AG08396 (cell line): ENCODE measurements around the gene PCMTD2.

Experiments used
- DNase-seq: peaks from one replicate; pipeline ENCODE4 v3.0.0; 2012; ENCODE audit warnings: low spot score, mixed read lengths

Gene PCMTD2

DNA sequence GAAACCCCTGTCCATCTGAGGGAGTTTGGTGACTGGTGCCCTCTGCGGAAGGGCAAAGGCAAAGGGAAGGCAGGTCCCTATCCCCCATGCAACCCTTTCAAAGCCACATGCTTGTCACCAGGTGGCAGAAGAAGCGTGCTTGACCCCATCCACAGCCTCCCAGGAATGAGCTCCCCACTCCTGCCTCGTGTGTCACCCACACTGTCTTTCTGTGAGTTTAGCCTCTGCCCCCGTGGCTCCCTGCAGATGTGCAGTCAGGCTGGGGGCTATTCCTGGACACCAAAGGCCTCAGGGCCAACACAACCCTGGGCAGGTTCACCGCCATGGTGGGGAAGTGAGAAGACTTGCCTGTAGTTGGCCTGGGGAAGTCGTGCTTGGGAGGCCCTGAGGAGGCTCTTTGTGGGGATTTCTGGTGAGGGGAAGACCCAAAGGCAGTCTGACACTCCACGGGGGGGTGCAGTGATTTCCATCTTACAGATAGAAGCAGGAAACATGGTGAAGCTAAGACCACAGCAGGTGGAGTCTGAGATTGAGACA lies 16.6 kb upstream of the PCMTD2 start:
- no peak for DNase-seq

DNA sequence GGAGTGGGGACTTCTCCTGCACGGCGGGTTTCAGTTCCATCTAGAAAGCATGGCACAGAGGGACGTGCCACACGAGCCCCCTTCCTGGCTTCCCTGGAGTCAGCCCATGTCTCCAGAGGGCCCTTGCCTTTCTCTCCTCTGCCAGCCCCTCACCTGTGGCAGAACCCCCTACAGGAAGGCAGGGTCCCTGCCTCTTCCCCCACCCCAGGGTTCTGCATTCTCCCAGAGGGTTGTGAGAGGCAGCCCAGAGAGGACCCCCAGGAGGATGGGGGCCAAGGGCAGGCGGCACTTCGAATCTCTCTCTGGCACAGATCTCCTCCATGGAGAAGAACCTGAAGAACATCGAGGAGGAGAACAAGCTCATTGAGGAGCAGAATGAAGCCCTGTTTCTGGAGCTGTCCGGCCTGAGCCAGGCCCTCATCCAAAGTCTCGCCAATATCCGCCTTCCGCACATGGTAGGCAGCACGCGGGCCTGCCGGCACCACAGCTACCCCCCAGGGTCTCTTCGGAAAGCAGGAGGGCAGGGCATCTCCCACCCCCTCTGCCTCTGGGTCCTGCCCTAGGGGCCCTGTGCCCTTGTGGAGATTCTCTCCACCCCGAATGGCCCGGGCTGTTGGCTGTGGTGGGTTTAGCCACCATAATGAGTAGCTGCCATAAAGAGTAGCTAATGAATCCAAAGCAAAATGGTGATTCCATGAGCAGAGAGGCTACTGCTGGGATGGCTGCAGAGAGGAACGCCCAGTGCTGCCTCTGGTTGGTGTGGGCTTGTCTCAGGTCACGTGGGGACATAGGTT lies 15.9 kb upstream of the PCMTD2 start:
- DNase-seq = no peak

DNA sequence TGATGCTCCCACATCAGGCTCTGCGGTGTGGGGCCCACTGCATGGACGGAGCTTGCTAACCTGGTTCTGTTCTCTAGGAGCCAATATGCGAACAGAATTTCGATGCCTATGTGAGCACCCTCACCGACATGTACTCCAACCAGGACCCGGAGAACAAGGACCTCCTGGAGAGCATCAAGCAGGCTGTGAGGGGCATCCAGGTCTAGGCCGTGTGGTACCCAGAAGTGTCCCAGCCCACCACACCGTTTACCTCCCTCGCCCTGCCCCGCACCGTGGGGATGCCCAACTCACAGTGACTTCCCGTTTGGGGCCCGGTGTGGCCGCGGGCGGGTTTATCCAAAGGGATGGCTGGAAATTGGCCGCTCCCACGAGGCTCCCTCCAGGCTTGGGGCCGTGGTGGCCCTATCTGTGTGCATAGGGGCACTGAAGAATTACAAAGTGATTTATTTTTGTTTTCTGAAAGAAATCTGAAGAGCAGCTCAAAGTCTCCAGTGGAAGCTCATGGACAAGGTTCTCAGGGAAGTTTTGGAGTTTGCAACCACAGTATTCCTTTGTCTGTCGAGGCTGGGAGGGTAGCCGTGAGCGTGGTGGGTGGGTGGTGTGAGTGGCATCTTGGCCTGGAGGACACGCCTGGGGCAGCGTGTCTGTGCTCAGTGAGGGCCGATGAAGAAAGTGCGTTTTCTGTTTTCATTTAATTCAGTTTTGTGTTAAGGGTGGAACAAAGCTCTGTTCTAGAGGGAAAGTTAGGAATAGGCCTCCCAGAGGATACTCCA lies 15.1 kb upstream of the PCMTD2 start:
- DNase-seq = no peak

DNA sequence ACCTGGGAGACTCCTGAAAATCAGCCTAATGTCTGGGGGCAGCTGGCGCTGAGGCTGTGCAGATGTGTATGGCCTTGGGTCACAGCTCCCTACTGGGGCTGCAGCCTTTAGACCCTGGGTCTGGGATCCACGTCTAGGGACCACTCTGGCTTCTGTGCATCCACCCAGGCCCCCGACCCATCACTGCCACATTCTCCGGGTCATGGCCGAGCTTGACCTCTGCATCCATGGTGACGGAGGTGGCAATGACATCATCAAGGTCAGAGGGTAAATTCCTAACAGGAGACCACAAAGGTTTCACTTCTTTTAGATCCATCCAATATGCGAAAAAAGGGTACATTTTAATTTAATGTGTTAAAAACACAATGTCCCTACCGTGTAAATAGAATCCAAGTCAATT lies 14.5 kb upstream of the PCMTD2 start:
- DNase-seq = no peak

DNA sequence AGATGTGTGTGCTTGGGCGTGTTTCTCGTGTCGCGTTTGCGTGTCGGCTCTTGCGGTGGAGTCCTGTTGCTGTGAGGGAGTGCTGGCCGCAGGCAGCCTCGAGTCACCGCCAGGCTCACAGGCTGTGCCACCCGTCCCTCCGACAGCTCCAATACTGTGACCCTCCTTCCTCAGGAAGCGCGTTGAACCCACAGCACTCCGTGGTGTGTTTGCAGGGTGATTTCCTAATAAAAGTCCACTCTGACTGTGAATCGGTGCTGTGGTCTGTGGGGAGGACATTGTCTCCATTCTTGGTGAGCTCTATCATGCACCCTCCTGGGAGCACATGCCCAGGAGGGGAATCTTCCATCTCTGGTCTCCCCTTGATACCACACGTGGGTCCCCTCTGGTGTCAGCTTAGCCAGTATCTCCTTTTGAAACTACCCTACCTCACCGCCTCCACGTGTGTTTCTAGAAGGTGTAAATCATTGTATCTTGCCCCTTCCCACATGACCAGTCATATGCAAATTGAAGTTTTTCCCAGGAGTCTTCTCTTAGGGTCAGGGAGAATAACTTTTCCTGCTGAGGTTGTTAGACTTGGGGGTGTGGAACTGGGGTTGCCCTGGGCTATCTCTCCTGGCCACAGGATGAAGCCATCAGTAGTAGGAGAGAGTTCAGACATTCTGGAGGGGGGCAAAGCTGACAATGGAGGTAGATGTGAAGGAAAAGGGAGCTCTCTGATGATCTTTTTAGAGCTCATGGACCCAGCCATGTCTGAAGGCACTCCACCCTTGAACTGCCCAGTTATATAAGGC lies 13.3 kb upstream of the PCMTD2 start:
- no peak for DNase-seq

DNA sequence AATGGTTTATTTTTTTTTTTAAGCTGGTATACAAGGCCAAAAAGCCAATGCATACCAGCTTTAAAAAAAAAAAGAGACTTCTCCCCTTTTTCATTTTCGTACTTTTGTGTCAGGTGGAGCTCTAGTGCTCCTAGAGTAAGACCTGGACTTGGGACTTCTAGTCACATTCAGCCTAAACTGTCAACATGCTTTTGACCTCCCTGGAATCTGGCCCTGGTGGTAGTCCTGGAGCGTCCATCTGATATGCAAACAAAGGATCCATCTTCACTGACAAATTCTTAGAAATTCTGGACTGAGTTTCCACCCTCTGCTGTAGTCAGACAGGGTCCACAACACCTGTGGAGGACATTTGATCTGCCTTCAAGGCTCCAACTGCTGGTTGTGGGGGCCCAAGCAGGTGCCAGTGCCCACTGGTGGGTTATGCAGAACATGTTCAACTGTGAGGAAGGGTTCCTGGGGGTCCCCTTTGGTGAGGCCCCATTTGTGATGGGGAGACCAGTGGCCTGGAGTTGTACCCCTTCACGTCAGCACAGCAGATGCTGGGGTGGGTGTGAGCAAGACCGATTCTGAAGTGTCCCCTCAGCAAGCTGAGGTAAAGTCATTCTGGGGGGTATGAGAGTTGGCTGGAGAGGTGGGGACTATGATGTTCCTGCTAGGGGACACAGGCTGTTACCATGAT lies 12.6 kb upstream of the PCMTD2 start:
- DNase-seq = no peak

DNA sequence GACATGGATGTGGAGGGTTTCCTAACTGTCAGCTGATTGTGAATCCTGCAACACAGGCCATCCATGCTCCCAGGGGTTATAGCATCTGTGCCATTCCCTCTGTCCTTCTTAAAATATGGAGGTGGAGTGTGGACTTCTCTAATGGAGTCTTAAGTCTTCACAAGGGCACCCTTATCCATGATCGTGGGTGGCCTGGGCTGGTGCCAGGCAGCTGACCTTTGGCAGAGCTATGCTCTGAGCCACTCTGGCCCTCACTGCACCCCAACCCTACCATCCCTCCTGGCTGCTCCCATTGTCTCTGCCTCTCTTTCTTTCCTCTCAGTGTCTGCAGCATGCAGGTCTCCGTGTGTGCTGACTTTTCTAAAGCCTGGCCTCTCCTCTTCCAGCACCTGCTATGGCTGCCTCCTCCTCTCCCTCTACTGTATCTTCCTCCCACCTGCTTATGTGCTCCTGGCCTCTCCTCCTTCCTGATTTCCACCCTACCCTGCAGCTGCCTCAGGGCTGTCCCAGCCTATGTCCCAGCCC lies 11.2 kb upstream of the PCMTD2 start:
- no peak for DNase-seq

DNA sequence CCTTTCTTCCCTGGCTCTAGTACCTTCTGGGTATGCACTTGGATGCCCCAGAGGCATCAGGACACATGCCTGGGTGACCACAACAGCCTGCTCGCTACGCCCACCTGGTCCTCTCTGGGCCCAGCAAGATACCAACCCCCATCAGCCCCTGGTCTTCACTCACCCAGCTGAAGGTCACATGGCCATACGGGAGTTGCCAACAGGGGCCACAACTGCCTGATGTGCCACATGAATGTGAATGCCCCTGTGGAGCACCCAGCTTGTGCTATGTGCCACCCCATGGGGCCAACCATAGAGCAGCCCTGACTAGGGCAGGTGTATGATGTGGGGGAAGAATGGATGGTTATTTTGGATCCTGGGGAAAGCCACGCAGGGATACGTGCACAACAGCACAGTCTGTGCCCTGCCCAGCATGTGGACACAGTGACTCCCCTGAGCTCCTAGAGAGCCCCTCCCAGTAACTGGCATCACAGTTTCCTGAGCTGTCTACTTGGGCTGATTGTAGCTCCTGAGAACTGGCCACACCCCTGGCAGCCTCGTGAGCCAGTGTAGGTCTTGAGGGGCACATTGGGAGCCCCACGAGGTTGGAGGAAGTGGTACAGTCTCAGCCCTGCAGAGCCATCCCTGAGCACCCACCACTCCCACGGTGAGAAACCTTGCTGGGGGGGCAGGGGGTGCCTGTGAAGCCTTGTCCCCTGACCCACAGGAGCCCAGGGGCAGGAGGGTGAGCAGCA lies 10.5 kb upstream of the PCMTD2 start:
- DNase-seq = no peak

DNA sequence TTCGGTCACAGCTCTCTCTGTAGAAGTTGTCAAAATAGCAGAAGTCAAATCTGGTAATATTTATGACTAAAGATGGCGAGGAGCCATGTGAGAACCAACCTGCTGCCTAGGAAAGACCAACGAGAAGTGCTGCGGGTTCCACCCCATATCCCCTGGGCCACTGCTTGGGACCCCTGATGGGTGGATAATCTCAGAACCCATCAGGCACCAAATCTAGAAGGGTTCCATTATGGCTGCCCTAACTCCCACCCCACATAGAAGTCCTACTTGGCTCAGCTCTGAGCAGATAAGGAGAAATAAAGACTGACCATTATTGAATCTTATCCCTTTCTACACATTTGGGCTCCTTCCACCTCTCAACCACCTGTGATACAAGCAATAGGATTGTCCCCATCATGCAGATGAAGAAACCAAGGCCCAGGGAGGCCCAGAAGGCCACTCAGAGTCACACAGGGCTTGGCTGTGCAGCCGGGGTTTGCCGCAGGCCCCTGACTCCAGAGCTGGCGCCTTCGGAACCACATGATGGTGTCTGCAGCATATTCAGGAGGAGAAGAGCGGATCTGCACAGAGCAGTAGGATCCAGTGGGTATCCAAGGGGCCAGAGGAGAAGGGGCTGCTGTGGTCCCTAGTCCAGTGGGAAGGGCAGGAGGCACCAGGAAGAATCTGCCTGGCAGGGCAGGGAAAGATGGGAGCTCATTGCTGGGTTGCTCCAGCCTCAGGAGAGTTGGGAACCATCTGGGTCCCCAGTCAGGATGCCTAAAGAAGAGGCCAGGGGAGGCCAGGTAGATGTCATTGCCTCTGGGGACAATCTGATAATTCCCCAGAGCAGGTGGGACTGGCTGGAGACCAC lies 9.6 kb upstream of the PCMTD2 start:
- no peak for DNase-seq

DNA sequence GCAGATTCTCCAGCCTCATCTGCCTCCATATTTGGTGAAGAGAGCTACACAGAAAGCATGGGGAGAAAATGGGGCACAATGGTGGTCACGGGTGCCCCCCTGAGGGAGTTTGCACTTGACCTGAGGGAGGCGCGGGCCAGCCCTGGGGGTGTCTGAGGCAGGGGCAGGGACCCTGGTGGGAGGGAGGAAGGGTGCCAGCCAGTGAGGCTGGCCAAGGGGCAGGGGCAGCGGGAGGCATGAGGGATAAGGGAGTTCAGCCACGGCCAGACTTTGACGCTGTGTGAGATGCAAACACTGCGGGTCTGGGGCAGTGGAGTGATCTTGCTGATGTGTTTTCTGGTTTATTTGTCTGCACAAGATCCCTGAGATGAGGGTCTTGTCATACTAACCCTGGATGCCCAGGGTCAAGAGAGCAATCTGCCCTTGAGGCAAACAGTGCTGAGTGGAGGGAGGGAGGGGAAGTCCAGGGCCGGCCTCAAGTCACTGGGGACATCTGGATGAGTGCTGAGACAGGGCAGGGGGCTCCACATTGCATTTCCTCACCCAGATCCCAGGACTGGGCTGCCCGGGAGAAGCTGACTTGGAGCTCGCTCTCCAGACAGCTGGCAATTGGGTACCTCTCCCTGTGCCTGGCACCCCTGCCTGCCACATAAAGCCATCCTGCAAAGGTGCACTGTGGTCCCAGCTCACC lies 8.8 kb upstream of the PCMTD2 start:
- no peak for DNase-seq

DNA sequence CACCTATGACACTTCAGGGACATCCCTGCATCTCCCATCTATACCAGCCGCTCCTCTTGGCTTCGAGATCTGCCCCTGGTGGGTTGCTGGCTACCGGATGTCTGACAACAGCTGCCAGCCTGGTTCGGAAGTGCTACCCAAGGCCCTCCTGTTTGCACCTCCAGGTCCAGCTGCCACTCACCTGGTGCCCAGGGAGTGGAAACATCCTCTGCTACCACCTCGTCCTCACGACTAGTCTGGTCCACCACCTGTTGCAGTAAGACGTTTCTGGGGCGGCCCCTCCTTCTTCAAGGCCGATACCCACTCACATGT lies 8.3 kb upstream of the PCMTD2 start:
- no peak for DNase-seq

DNA sequence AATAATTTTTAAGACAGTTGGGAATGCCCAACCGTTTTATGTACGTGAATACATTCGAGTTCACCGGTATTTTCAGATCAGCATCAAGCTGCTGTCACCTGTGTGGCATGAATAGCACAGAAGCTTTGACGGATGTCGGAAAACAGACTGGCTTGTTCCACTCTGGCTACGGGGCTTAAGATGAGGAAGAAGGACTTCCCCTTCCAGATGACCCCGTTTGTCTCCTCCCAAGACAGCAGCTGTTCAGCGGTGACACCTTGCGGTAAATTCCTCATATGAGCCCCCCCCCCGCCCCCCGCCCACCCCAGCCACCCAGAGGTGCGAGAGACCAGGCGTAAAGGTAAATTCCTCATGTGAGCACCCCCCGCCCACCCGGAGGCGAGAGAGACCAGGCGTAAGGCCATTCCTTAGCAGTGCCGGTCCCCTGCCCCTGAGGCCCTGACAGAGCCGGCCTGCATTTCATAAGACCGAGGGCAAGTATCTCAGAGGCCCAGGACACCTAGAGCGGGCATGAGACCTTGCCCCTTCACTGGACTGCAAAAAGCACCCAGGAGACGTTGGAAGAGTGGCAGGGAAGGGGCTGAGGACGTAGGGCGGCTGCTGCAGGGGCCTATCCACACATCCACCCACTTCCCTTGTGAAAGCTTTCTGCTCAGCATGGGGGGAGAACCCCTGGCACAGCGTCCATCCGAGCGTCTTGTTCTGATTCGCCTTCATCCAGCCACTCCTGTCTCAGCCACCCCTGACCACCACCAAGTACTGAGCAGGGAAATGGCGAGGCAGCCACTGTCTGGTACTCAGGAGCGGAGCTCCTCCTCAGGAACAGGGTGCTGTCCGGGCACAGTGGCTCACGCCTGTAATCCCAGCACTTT lies 7.3 kb upstream of the PCMTD2 start:
- no peak for DNase-seq

DNA sequence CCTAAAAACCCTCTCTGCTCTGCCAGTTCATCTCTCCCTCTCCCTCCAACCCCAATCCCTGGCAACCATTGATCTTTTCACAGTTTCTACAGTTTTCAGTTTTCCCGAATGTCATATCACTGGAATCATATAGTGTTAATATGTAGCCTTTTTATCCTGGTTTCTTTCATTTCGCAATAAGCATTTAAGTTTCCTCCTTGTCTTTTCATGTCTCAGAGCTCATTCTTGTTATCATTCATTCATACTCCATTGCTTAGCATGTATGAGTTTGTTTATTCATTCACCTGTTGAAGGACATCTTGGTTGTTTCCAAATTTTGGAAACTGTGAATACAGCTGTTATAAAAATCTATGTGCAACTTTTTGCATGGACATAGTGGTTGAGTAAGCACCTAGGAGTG lies 5.5 kb upstream of the PCMTD2 start:
- DNase-seq = no peak

DNA sequence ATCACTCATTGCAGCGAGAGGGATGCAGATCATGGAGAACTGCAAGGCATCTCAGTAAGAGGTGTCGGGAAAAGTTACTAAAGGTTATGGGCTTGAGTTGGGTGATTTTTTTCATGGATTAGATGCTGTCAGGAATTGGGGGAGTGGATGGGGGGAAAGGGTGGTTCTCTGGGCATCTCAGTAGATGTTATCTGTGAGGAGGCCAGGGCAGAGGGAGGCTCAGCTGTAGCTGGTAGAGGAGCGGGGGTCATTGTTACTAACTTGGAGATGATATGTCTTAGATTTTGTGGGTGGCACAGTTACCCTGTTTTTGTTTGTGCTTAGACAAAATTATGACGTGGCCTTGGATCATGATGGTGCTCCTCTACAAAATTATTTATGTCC lies 2.6 kb upstream of the PCMTD2 start:
- DNase-seq = no peak

DNA sequence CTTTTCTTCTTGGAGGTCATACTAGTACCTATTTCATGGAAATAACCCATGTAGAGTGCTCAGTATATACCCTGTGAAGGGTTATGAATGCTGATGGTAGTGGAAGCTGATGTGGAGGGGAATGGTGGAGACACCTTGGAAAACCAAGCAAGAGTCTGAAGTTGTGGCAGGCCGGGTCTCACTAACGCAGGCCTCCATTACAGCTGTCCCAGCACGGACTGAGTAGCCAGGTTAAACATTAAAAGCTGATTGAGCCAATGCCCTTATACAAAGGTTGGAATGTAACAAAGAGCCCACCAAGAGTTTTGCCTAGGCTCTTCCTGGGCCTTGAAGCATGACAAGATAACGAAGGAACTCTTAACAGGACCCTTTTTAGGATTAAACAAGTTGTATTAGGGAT lies 2.1 kb upstream of the PCMTD2 start:
- no peak for DNase-seq

DNA sequence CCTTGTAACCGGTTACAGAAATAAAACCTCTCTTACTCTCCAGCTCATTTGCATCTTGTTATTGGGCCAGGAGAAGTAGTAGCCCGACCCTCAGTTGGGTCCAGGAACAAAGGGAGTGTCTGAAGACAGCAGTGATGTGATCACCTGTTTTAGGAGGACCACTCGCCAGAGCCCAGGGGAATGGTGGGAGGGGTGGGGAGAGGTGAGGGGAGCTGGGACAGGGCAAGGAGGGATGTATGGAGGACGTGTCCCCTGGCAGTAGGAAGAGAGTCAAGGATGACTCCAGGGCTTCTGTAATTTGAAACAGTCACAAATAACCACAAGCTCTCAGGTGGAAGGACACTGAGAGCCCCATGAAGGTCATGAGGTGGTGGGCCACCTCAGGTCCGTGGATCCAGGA lies 1.4 kb upstream of the PCMTD2 start:
- no peak for DNase-seq

DNA sequence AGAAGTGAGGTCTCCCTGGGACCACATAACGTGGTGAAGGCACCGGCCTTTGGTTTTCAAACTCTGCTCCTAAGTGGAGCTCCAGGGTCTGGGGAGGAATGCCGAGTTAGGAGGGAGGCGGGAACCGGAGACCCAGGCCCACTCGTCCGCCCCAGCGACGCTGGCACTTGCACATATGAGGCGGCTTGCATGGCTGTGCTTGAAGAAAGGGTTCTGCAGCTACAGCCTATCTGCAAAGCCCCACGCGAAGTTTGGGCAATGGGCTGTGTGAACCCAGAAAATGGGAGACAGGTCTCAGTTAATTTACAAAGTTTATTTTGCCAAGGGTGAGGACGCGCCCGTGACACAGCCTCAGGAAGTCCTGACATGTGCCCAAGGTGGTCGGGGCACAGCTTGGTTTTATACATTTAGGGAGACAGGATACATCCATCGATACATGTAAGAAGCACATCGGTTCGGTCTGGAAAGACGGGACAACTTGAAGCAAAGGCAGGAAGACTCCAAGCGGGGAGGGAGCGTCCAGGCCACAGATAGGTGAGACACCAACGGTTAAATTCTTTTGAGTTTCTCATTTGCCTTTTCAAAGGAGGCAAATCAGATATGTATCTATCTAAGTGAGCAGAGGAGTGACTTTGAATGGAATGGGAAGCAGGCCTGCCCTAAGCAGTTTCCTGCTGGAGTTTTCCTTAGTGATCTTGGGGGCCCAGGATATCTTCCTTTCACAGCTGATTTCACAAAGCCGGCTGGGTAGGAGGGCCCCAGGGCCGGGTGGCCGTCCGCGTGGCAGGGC lies 782 bp upstream of the PCMTD2 start:
- DNase-seq = no peak
